Kidney (tissue), 14 donors: Measurements from ENCODE around the gene USP30. TPM values are rescaled to one million over a fixed set of nuclear protein-coding genes. Genes with fewer than 3 reads are reported as not detected.
A peak's percentile ranks its signal among the peaks of the same experiment; 100 is the strongest.

Source experiments
- DNase-seq, 5 donors: peaks; one replicate each; pipeline ENCODE4 v3.0.0-alpha.2; 2013 to 2020
- FAIRE-seq: peaks from 2 replicates; lab custom pipeline; 2012; peaks lifted over from hg19 to GRCh38; lab: Jason Lieb, UNC
- H3K27ac ChIP-seq, 2 donors: one replicate each; pipeline ENCODE4 v1.7.0; 2013; ENCODE audit warnings: low read depth in 2 of 2, low read length in 2 of 2, inconsistent platforms in 1 of 2
- H3K27me3 ChIP-seq: one replicate; pipeline ENCODE4 v1.7.1; 2013; ENCODE audit warnings: low read length, inconsistent platforms; ENCODE audit not compliant: control insufficient read depth, insufficient read depth
- H3K36me3 ChIP-seq, 3 donors: one replicate each; pipeline versions ENCODE4 v1.7.0 to v1.7.1; 2013; ENCODE audit warnings: low read length in 3 of 3, control low read depth in 1 of 3, inconsistent platforms in 1 of 3; ENCODE audit not compliant: insufficient read depth in 3 of 3, control insufficient read depth in 2 of 3
- H3K4me1 ChIP-seq, 3 donors: one replicate each; pipeline versions ENCODE4 v1.7.0 to v1.7.1; 2013; ENCODE audit warnings: low read length in 3 of 3, inconsistent platforms in 1 of 3, low read depth in 1 of 3; ENCODE audit not compliant: control insufficient read depth in 2 of 3, insufficient read depth in 2 of 3
- H3K4me3 ChIP-seq, 3 donors: one replicate each; pipeline versions ENCODE4 v1.7.0 to v1.8.1; 2013; ENCODE audit warnings: low read length in 3 of 3, control low read depth in 1 of 3, inconsistent platforms in 1 of 3
- H3K9ac ChIP-seq, 3 donors: one replicate each; pipeline versions ENCODE4 v1.7.0 to v1.7.1; 2013; ENCODE audit warnings: low read length in 3 of 3, control low read depth in 1 of 3, inconsistent platforms in 1 of 3
- H3K9me3 ChIP-seq, 3 donors: one replicate each; pipeline versions ENCODE4 v1.7.0 to v1.7.1; 2013; ENCODE audit warnings: low read length in 3 of 3, control low read depth in 1 of 3, inconsistent platforms in 1 of 3; ENCODE audit not compliant: control insufficient read depth in 2 of 3, insufficient read depth in 1 of 3
- intact Hi-C: fragments of 100-400 bp; cut with DNase I; formaldehyde crosslinking; loops from one replicate; pipeline ENCODE4 v1.11.1; 2022
- polyA plus RNA-seq: library from polyadenylated mRNA; stranded (reverse); fragments of 350-450 nt; fragmentation: Illumina TruSeq; extraction: RNeasy Lipid Tissue Mini Kit (QIAGEN cat#74804); gene quantifications from one replicate; pipeline ENCODE4 v1.2.3, GENCODE V29; 2014; ENCODE audit warnings: low read depth, low replicate concordance; ENCODE audit not compliant: insufficient read depth
- total RNA-seq: library from RNA; stranded (reverse); fragmentation: NEBNext Ultra II Directional; extraction: Animal tissue kit (Norgen Biotek cat#: 25700); gene quantifications from one replicate; pipeline ENCODE4 v1.2.1, GENCODE V29; 2021
- TF ChIP-seq, protein P1 (sequence below): IDR thresholded peaks from 3 replicates; pipeline ENCODE4 v1.5.1; 2012; ENCODE audit warnings: mild to moderate bottlenecking, moderate library complexity, borderline replicate concordance; ENCODE audit not compliant: insufficient read depth; ENCODE audit errors: extremely low read depth
- donor health status: control.
- donor health status: control.
- donor health status: control.
- donor health status: control.
- donor health status: control.
- donor health status: DM: yes; HTN: yes; CAD: no.
- donor health status: Normal renal cell carcinoma (clear cell type).

The USP30 gene
- total and polyA plus RNA-seq, 2 donors from 2014 or later = 9.6 to 16.1 TPM

DNA sequence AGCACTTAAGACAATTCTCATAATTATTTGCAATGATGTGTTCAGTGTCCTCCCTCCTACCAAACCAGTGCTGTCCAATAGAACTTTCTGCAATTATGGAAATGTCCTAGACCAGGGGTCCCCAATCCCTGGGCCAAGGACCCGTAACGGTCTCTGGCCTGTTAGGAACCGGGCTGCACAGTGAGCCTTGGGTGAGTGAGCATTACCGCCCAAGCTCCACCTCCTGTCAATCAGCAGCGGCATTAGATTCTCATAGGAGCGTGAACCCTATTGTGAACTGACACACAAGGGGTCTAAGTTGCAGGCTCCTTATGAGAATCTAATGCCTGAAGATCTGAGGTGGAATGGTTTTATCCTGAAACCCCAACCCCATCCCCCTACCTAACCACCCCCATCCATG, 35.4 kb upstream of the USP30 start:
- Histone ChIP-seq H3K27me3 (no peaks in the 10 kb centered on the region), H3K36me3 (no peaks in the 10 kb centered on the region), H3K27ac (no peak overlapping the region), H3K4me3 (no peak overlapping the region), H3K4me1 (no peaks in the 10 kb centered on the region), H3K9ac (no peak overlapping the region), H3K9me3 (no peaks in the 10 kb centered on the region)
- no peak for DNase-seq
- TF ChIP-seq, protein P1, sequence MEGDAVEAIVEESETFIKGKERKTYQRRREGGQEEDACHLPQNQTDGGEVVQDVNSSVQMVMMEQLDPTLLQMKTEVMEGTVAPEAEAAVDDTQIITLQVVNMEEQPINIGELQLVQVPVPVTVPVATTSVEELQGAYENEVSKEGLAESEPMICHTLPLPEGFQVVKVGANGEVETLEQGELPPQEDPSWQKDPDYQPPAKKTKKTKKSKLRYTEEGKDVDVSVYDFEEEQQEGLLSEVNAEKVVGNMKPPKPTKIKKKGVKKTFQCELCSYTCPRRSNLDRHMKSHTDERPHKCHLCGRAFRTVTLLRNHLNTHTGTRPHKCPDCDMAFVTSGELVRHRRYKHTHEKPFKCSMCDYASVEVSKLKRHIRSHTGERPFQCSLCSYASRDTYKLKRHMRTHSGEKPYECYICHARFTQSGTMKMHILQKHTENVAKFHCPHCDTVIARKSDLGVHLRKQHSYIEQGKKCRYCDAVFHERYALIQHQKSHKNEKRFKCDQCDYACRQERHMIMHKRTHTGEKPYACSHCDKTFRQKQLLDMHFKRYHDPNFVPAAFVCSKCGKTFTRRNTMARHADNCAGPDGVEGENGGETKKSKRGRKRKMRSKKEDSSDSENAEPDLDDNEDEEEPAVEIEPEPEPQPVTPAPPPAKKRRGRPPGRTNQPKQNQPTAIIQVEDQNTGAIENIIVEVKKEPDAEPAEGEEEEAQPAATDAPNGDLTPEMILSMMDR = no peak
- FAIRE-seq = no peak
- intact Hi-C loops = no loop called here

DNA sequence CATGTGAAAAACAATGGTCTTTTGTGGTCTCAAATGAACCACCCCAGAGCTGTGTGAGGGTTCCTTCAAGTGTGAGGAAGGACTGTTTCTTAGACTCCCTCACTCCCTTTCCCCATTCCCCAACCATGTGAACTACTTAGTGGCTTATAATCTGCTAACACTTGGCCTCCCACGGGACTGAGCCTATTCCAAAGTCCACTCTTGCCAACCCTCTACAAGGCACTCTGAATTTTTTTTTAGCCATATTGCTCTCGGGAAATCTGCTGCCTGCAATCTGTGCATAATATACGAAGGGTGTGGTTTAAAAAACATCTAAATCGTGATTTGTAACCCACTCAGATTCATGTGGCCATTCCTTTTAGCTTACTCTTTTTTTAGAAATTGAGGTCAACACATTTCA, 34.1 kb upstream of the USP30 start:
- Histone ChIP-seq H3K4me3 (no peak overlapping the region), H3K4me1 (no peaks in the 10 kb centered on the region), H3K27me3 (no peaks in the 10 kb centered on the region), H3K27ac (no peak overlapping the region), H3K9ac (no peak overlapping the region), H3K9me3 (no peaks in the 10 kb centered on the region), H3K36me3 (no peaks in the 10 kb centered on the region)
- TF ChIP-seq, protein P1 = no peak
- no peak for FAIRE-seq
- intact Hi-C loops = no loop called here
- peak in 1 of 5 donors; percentile 13 for DNase-seq

DNA sequence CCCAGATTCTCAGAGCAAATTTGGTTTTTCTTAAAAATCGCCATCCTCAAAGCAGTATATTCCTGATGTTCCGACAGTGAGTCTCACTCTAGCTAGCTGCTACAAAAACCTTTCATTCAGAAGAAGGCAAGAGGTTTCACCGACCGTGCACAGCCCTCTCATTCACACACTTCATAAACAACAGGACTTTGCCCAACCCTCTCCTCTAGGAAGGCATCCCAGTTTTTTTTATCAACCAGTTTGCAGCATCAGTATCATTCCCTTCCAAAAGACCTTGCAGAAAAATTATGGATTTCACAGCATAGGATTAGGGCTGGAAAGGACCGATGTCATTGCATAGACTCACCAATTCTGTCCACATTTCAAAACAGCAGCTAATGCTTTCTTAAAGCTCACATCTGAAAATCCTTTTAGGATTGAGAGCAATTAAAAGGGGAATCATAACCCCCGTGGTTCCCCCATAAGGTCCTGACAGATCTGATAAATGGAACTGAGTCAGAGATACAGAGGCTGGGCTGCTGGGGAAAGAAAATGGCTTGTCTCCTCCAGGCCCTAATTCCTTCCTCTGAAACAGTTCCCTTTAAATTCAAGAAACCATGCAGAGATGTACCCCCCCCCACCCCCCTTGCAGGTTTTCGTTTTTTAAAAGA, 32.1 kb upstream of the USP30 start:
- intact Hi-C loops = no loop called here
- no peak overlapping the region for H3K4me3 ChIP-seq
- H3K9me3 ChIP-seq = no peaks in the 10 kb centered on the region
- no peak for DNase-seq
- H3K27me3 ChIP-seq = no peaks in the 10 kb centered on the region
- H3K36me3 ChIP-seq = no peaks in the 10 kb centered on the region
- FAIRE-seq = no peak
- no peaks in the 10 kb centered on the region for H3K4me1 ChIP-seq
- TF ChIP-seq, protein P1 = no peak
- no peak overlapping the region for H3K27ac ChIP-seq
- no peak overlapping the region for H3K9ac ChIP-seq

DNA sequence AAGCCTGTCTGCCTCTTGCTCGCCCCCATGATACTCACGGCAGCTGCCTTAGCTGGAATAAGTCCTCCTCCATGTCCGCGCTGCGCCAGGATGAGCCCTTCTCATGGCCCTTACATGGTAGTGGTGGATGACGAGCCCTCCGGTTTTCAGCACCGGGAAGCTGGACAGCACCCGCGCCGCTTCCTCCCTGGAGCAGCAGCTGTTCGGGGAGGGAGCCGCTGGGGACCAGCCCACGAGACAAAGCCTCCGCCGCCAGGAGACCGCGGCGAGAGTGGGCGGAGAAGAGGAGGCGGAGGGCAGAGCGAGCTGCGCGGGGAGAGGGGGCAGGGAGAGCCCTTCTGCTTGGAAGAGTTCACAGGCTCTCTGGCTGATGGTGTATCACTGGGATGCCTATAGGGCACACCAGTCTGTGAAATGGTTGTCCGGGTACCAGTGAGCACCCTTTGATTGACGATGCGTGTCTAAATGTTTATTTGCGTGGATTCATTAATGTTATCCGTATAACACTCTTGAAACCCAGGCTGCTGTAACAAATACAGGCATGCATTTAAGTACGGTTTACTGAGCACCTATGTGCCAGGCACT, 31.5 kb upstream of the USP30 start, which contains the start of gene SVOP:
SVOP (minus strand) TSS at position 273 of the 585 bp plus-strand sequence; CDS start at position 73, 200 bp downstream.
- Histone ChIP-seq H3K4me1 (no peaks in the 10 kb centered on the region), H3K9me3 (no peaks in the 10 kb centered on the region), H3K27me3 (no peaks in the 10 kb centered on the region), H3K36me3 (no peaks in the 10 kb centered on the region), H3K9ac (no peak within 1 kb of the TSS), H3K4me3 (peak within 1 kb of the TSS in 1 of 3 donors; percentile 35), H3K27ac (no peak within 1 kb of the TSS)
- TF ChIP-seq, protein P1 = no peak
- intact Hi-C loops = no loop called here
- FAIRE-seq = no peak
- DNase-seq = peak; percentile 92 to 97 (median 97)
